ENCODE measurements around the gene AGPAT4. TPM values are rescaled to one million over a fixed set of nuclear protein-coding genes. Genes with fewer than 3 reads are reported as not detected.

The AGPAT4 gene
- total and polyA plus RNA-seq, 2 donors (not counting 3 experiments of a cell fraction or from before 2014, with no cell fraction given): 10.2 to 15.2 TPM

DNA sequence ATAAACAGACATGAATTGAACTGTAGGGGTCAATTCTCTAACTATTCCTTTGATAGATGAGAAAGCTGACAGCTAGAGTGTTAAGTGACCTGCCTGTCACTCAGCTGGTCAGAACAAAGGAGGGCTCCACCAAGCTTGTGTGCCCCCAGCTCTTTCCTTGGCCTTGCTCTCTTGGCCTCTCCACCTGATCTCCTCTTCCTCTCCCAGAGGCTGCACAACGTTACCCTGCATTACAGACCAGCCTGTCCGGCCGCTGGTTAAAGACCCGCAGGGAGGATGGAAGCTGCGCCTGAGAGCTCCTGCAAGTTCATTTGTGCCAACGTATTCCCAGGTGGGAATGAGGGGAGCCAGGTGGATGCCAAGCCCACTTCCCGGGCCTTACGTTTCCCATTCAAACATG, 22.5 kb downstream of the AGPAT4 start:
- no peak overlapping the region for H3K27ac ChIP-seq (ENCODE audit: insufficient read depth, low read depth, low read length)
- H4K20me1 ChIP-seq (replicated peaks; ENCODE audit: control insufficient read depth, extremely low read depth, insufficient read depth, low read length): no peaks in the 10 kb centered on the region
- intact Hi-C loops (cut with micrococcal nuclease): no loop called here
- H3K9me1 ChIP-seq (replicated peaks; ENCODE audit: control insufficient read depth, extremely low read depth, insufficient read depth, low read length): no peaks in the 10 kb centered on the region
- ChIA-PET CTCF (interaction anchor here (0.7 to 1.6 kb wide), 2 partner anchors 11 to 22 kb away, joined by 3 to 4 read pairs; no protein-coding TSS in a partner anchor), POLR2A (no interaction called here)
- dilution Hi-C loops (cut with MboI; ENCODE audit: extremely low pct_ligation_motif_present, low sequenced_read_pairs): no loop called here
- H3K4me3 ChIP-seq (replicated peaks in 1 of 3; ENCODE audit: insufficient read depth in 1 of 3, low read depth in 1 of 3, low read length in 3 of 3): no peak overlapping the region
- H3K79me2 ChIP-seq (ENCODE audit: control insufficient read depth, insufficient read depth, low read length): peaks cover 7% of the 10 kb centered on the region
- no peaks in the 10 kb centered on the region for H3K27me3 ChIP-seq (ENCODE audit: control insufficient read depth in 2 of 2, insufficient read depth in 2 of 2, low read length in 2 of 2)
- no peaks in the 10 kb centered on the region for H3K36me3 ChIP-seq (ENCODE audit: control insufficient read depth in 2 of 2, extremely low read depth in 1 of 2, insufficient read depth in 2 of 2, low read length in 2 of 2)
- no peaks in the 10 kb centered on the region for H3K4me1 ChIP-seq (ENCODE audit: control insufficient read depth, extremely low read depth, insufficient read depth, low read length)
- no peak for DNase-seq (ENCODE audit: low read depth, low spot score)
- TF ChIP-seq, protein P1, sequence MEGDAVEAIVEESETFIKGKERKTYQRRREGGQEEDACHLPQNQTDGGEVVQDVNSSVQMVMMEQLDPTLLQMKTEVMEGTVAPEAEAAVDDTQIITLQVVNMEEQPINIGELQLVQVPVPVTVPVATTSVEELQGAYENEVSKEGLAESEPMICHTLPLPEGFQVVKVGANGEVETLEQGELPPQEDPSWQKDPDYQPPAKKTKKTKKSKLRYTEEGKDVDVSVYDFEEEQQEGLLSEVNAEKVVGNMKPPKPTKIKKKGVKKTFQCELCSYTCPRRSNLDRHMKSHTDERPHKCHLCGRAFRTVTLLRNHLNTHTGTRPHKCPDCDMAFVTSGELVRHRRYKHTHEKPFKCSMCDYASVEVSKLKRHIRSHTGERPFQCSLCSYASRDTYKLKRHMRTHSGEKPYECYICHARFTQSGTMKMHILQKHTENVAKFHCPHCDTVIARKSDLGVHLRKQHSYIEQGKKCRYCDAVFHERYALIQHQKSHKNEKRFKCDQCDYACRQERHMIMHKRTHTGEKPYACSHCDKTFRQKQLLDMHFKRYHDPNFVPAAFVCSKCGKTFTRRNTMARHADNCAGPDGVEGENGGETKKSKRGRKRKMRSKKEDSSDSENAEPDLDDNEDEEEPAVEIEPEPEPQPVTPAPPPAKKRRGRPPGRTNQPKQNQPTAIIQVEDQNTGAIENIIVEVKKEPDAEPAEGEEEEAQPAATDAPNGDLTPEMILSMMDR (IDR thresholded peaks at IDR 0.05; ENCODE audit: extremely low read depth in 1 of 2, insufficient read depth in 1 of 2, low read depth in 1 of 2, low read length in 2 of 2): no peak
- TF ChIP-seq MYC (IDR thresholded peaks at IDR 0.05; ENCODE audit: low read depth, low read length) (no peak), POLR2AphosphoS5 (IDR thresholded peaks at IDR 0.05; ENCODE audit: insufficient read depth, low read depth, low read length) (no peak), EZH2 (IDR thresholded peaks at IDR 0.05; ENCODE audit: borderline replicate concordance, low read depth, low read length, severe bottlenecking) (no peak), FOS (IDR thresholded peaks at IDR 0.05; ENCODE audit: borderline replicate concordance, insufficient read depth, low read length) (no peak), POLR2A (IDR thresholded peaks at IDR 0.05; ENCODE audit: low read depth, low read length) (no peak), MAX (IDR thresholded peaks at IDR 0.05; ENCODE audit: insufficient read depth, insufficient read length) (no peak), GATA2 (IDR thresholded peaks at IDR 0.05; ENCODE audit: insufficient read depth, insufficient read length, low read depth, low read length) (no peak)
- H3K9ac ChIP-seq (replicated peaks; ENCODE audit: extremely low read depth, insufficient read depth, low read length): no peak overlapping the region
- BruUV-seq (replicated peaks): no TSS peak
- H2AFZ ChIP-seq (ENCODE audit: low read depth, low read length): no peak overlapping the region
- FAIRE-seq: no peak
- no peaks in the 10 kb centered on the region for H3K9me3 ChIP-seq (replicated peaks; ENCODE audit: control insufficient read depth, insufficient read depth, low read length)
- H3K4me2 ChIP-seq (ENCODE audit: insufficient read depth, low read length): no peak overlapping the region
